ENCODE data around the gene NPIPB8.
A peak's percentile ranks its signal among the peaks of the same experiment; 100 is the strongest.
"Not testable (repeated sequence)": the region's sequence is repeated elsewhere in the genome, so short reads cannot be mapped to it uniquely, and the experiment has no call there.

NPIPB8 gene

GRCh38 chr16:28607116-28607623, 30.7 kb upstream of the NPIPB8 start:
- no peak for DNase-seq (ENCODE audit: low spot score)

GRCh38 chr16:28607681-28608495, 30.0 kb upstream of the NPIPB8 start:
- not testable (repeated sequence) for DNase-seq (ENCODE audit: low spot score)

DNA sequence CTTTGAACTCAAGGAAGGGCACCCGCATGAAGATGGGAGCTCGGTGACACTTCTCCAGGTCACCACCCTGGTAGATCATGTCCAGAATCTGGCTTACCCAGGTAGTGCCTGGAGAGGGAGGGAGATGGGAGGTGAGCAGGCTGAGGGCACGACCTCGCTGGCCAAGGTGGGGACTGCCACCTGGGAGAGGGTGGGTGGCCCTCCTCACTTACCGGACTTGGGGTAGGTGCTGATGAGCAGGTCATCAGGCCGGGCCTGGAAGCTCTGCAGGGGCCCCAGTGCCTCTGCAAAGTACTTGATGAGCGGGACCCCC, 29.4 kb upstream of the NPIPB8 start:
- not testable (repeated sequence) for DNase-seq (ENCODE audit: low spot score)

DNA sequence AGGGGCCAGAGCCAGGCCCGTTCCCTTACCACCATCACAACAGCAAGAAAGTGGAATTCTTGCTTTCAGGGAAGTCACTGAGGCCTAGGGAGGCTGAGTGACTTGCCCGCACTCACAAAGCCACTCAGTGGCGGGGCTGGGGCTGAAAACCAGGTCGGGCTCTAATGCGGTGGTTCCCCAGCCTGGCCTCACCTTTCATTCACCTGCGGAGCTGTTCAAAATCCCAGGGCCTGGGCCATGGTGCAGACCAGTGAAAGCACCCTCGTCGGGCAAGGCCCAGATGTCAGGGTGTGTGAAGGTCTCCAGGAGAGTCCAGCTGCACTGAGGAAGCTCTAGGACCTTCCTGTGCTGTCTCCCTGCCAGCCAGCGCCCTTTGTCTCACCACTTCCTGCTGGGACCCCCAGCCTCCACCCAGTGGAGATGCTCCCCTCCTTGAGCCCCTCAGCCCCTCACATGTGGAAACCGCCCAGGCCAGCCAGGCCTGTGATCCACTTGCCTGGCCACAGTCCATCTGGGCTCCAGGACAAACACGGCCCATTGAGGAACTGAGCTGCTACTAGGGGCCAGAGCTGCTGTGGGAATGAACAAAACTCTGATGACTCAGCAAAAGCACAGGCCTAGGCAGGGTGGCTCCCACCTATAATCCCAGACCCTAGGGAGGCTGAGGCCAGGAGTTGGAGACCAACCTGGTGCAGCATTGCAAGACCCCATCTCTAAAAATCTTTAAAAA, 28.8 kb upstream of the NPIPB8 start:
- not testable (repeated sequence) for DNase-seq (ENCODE audit: low spot score)

- peak; percentile 37 for DNase-seq (ENCODE audit: low spot score)
Observed at GRCh38 chr16:28609631-28610594, 28.0 kb upstream of the NPIPB8 start, which contains the start of gene SULT1A1. Gene SULT1A1, minus strand, starts transcription at chr16:28610044. Its CDS starts 1,189 bp downstream, at chr16:28608855.

- no peak for DNase-seq (ENCODE audit: low spot score)
Observed at GRCh38 chr16:28610595-28611191, 27.2 kb upstream of the NPIPB8 start.

GRCh38 chr16:28612359-28613280, 25.2 kb upstream of the NPIPB8 start:
- not testable (repeated sequence) for DNase-seq (ENCODE audit: low spot score)

GRCh38 chr16:28613912-28614311, 24.0 kb upstream of the NPIPB8 start:
- DNase-seq (ENCODE audit: low spot score): not testable (repeated sequence)

- not testable (repeated sequence) for DNase-seq (ENCODE audit: low spot score)
Observed at GRCh38 chr16:28614561-28614960, 23.3 kb upstream of the NPIPB8 start.

- DNase-seq (ENCODE audit: low spot score): not testable (repeated sequence)
Observed at GRCh38 chr16:28615486-28616223, 22.2 kb upstream of the NPIPB8 start.

DNA sequence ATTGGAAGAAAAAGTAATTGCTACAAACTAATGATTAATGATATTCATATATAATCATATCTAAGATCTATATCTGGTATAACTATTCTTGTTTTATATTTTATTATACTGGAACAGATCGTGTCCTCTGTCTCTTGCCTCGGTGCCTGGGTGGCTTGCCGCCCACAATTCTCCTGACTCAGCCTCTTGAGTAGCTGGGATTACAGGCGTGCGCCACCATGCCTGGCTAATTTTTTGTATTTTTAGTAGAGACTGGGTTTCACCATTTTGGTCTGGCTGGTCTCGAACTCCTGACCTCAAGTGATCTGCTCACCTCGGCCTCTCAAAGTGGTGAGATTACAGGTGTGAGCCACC, 21.7 kb upstream of the NPIPB8 start:
- DNase-seq (ENCODE audit: low spot score): not testable (repeated sequence)

DNA sequence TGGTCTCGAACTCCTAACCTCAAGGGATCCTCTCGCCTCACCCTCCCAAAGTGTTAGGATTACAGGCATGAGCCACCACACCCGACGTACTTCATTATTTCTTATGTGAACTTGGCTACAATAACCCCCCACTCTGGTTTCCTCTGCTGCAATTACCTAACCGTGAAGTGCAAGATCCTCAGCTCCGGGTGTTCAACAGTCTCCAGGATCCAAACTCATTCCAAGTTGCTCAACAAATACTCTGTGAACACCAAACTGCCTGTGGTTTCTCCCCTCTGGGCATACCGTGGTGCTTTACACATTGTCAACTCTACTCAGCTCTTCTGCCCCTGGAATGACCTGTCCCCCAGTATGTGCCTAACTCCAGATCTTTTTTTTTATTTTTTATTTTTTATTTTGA, 21.2 kb upstream of the NPIPB8 start:
- no peak for DNase-seq (ENCODE audit: low spot score)

GRCh38 chr16:28617874-28618273, 20.0 kb upstream of the NPIPB8 start:
- DNase-seq (ENCODE audit: low spot score): no peak

DNA sequence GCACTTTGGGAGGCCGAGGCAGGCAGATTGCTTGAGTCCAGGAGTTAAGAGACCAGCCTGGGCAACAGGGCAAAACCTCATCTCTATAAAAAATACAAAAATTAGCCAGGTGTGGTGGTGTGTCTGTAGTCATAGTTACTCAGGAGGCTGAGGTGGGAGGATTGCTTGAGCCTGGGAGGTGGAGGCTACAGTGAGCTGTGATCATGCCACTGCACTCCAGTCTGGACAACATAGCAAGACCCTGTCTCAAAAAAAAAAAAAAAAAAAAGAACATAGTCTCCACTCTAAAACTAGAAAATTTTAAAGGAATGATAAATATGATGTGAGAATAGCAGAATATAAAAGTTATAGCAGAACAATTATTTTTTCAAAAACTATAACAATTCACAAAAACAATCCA, 17.5 kb upstream of the NPIPB8 start:
- not testable (repeated sequence) for DNase-seq (ENCODE audit: low spot score)

DNA sequence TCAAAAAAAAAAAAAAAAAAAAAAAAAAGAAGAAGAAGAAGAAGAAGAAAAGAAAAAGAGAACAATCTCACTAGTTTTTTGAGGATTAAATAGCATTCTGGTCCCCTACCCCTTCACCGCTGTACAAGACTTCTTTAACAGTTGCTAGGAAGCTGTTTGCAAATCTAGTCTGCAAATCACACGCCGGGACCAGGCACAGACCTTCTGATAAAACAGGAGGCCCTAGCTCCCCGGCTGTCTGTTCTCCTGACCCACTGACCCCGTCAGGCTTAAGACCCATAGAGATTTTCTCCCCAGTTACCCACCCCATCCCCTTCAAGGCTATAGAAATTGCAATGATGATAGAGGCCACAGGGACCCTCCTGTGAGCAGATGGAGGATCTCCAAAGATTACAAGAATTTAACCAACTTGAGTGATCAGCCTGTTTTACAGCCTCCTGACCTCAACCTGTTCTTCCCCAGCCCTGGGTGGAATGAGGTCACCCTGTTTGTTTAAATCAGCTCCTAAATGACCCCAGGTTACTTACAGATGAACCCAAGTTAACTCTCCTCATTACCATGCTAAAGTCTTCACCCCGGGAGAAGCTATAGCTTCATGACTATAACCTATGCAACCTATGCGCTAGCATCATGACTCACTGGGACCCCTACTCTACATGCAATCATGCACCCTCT, 16.2 kb upstream of the NPIPB8 start:
- DNase-seq (ENCODE audit: low spot score): no peak

GRCh38 chr16:28622532-28623171, 15.2 kb upstream of the NPIPB8 start:
- DNase-seq (ENCODE audit: low spot score): not testable (repeated sequence)

- peak; percentile 50 for DNase-seq (ENCODE audit: low spot score)
Observed at GRCh38 chr16:28623172-28623711, 14.6 kb upstream of the NPIPB8 start.

GRCh38 chr16:28630905-28631304, 7.0 kb upstream of the NPIPB8 start:
- DNase-seq (ENCODE audit: low spot score): not testable (repeated sequence)

Measured in HuH-7.5 (cell line).